ENCODE data around the gene BRMS1. TPM values are rescaled to one million over a fixed set of nuclear protein-coding genes. Genes with fewer than 3 reads are reported as not detected.

BRMS1 gene
- total RNA-seq, 3 donors from 2014 or later: 91.1 to 105 (median 94.9) TPM

- ATAC-seq (peak; percentile 67 to 74), DNase-seq (peak; percentile 75)
- no peaks in the 10 kb centered on the region for H3K27me3 Mint-ChIP-seq (ENCODE audit: low read depth)
- peak within 1 kb of the TSS; percentile 96 for H3K4me3 Mint-ChIP-seq
- H3K36me3 Mint-ChIP-seq (ENCODE audit: insufficient read depth): peaks cover 7% of the 10 kb centered on the region
- H3K9me3 Mint-ChIP-seq: no peaks in the 10 kb centered on the region
- peaks cover 42% of the 10 kb centered on the region for H3K4me1 Mint-ChIP-seq (ENCODE audit: low read depth)
Observed at GRCh38 chr11:66347425-66348276, 2.7 kb upstream of the BRMS1 start, which contains the start of gene B4GAT1. Gene B4GAT1 (minus strand): TSS chr11:66347629. CDS start chr11:66347545, 84 bp downstream.

GRCh38 chr11:66346476-66347424 lies 1.8 kb upstream of the BRMS1 start:
- Mint-ChIP-seq H3K27me3 (ENCODE audit: low read depth) (no peaks in the 10 kb centered on the region), H3K36me3 (ENCODE audit: insufficient read depth) (peaks cover 11% of the 10 kb centered on the region), H3K4me3 (peak overlapping the region; percentile 96), H3K9me3 (no peaks in the 10 kb centered on the region), H3K4me1 (ENCODE audit: low read depth) (peaks cover 42% of the 10 kb centered on the region)
- ATAC-seq (no peak), DNase-seq (no peak)

- peak; percentile 5 to 6 for ATAC-seq
- Mint-ChIP-seq H3K9me3 (no peaks in the 10 kb centered on the region), H3K4me3 (peak overlapping the region; percentile 96), H3K36me3 (ENCODE audit: insufficient read depth) (peaks cover 22% of the 10 kb centered on the region), H3K4me1 (ENCODE audit: low read depth) (peaks cover 42% of the 10 kb centered on the region), H3K27me3 (ENCODE audit: low read depth) (no peaks in the 10 kb centered on the region)
- DNase-seq: no peak
Observed at GRCh38 chr11:66345316-66345649, 379 bp upstream of the BRMS1 start.

GRCh38 chr11:66343176-66343575 lies 1.7 kb downstream of the BRMS1 start:
- no peak for ATAC-seq
- H3K4me1 Mint-ChIP-seq (ENCODE audit: low read depth): peaks cover 37% of the 10 kb centered on the region
- DNase-seq: no peak
- H3K4me3 Mint-ChIP-seq: peak overlapping the region; percentile 96
- H3K9me3 Mint-ChIP-seq: no peaks in the 10 kb centered on the region
- H3K27me3 Mint-ChIP-seq (ENCODE audit: low read depth): no peaks in the 10 kb centered on the region
- peaks cover 29% of the 10 kb centered on the region for H3K36me3 Mint-ChIP-seq (ENCODE audit: insufficient read depth)

- no peaks in the 10 kb centered on the region for H3K27me3 Mint-ChIP-seq (ENCODE audit: low read depth)
- no peak for DNase-seq
- H3K4me3 Mint-ChIP-seq: no peak overlapping the region
- H3K4me1 Mint-ChIP-seq (ENCODE audit: low read depth): peaks cover 41% of the 10 kb centered on the region
- no peak for ATAC-seq
- no peaks in the 10 kb centered on the region for H3K9me3 Mint-ChIP-seq
- H3K36me3 Mint-ChIP-seq (ENCODE audit: insufficient read depth): peaks cover 31% of the 10 kb centered on the region
Observed at GRCh38 chr11:66341502-66342126, 3.3 kb downstream of the BRMS1 start.

GRCh38 chr11:66340596-66341501 lies 4.1 kb downstream of the BRMS1 start:
- no peak for DNase-seq
- Mint-ChIP-seq H3K9me3 (no peaks in the 10 kb centered on the region), H3K27me3 (ENCODE audit: low read depth) (no peaks in the 10 kb centered on the region), H3K36me3 (ENCODE audit: insufficient read depth) (peaks cover 31% of the 10 kb centered on the region), H3K4me3 (no peak overlapping the region), H3K4me1 (ENCODE audit: low read depth) (peaks cover 42% of the 10 kb centered on the region)
- ATAC-seq: no peak

GRCh38 chr11:66339686-66340483 lies 5.0 kb downstream of the BRMS1 start:
- DNase-seq: no peak
- Mint-ChIP-seq H3K36me3 (ENCODE audit: insufficient read depth) (peaks cover 31% of the 10 kb centered on the region), H3K4me1 (ENCODE audit: low read depth) (peaks cover 39% of the 10 kb centered on the region)

GRCh38 chr11:66339162-66339675 lies 5.7 kb downstream of the BRMS1 start:
- peaks cover 36% of the 10 kb centered on the region for H3K4me1 Mint-ChIP-seq (ENCODE audit: low read depth)
- H3K4me3 Mint-ChIP-seq: no peak overlapping the region
- ATAC-seq: no peak
- H3K36me3 Mint-ChIP-seq (ENCODE audit: insufficient read depth): peaks cover 31% of the 10 kb centered on the region
- no peaks in the 10 kb centered on the region for H3K27me3 Mint-ChIP-seq (ENCODE audit: low read depth)
- H3K9me3 Mint-ChIP-seq: no peaks in the 10 kb centered on the region
- no peak for DNase-seq

More at GRCh38 chr11:66339686-66340483, 5.0 kb downstream of the BRMS1 start:
- Mint-ChIP-seq H3K9me3 (no peaks in the 10 kb centered on the region), H3K27me3 (ENCODE audit: low read depth) (no peaks in the 10 kb centered on the region), H3K4me3 (no peak overlapping the region)
- no peak for ATAC-seq

GRCh38 chr11:66338276-66339161 lies 6.4 kb downstream of the BRMS1 start:
- Mint-ChIP-seq H3K36me3 (ENCODE audit: insufficient read depth) (peaks cover 31% of the 10 kb centered on the region), H3K4me1 (ENCODE audit: low read depth) (peaks cover 29% of the 10 kb centered on the region), H3K9me3 (no peaks in the 10 kb centered on the region), H3K4me3 (no peak overlapping the region), H3K27me3 (ENCODE audit: low read depth) (no peaks in the 10 kb centered on the region)
- DNase-seq (no peak), ATAC-seq (no peak)

GRCh38 chr11:66337103-66337899 lies 7.6 kb downstream of the BRMS1 start:
- DNase-seq: no peak
- Mint-ChIP-seq H3K27me3 (ENCODE audit: low read depth) (no peaks in the 10 kb centered on the region), H3K36me3 (ENCODE audit: insufficient read depth) (peaks cover 25% of the 10 kb centered on the region), H3K4me1 (ENCODE audit: low read depth) (peaks cover 20% of the 10 kb centered on the region), H3K4me3 (peak overlapping the region; percentile 80), H3K9me3 (no peaks in the 10 kb centered on the region)
- ATAC-seq: no peak
